ENCODE data around the gene RHOU. TPM values are rescaled to one million over a fixed set of nuclear protein-coding genes. Genes with fewer than 3 reads are reported as not detected.

The RHOU gene
- total RNA-seq, 1 donor from 2014 or later, result 54.4 TPM

DNA sequence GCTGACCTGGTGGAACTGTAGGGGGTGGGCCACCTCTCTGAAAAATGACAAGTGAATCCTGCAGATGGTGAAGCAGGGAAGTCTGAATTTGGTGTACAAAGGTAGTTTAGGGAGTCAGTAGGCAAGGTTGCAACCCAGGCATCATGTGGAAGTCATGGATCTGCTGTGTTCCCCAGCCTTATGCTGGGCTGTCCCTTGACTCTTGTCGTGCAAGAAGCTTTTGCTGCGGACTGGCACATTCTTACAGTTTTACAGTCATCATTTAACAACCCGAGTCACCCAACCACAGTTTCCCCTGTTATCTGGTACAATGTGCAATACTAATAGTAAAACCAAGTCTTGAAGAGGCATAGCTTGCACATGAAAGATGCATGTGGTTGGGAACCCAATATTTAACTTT is 13.2 kb downstream of the RHOU start:
- H3K4me3 Mint-ChIP-seq (ENCODE audit: low read depth), result no peak overlapping the region
- H3K27me3 Mint-ChIP-seq, result peaks cover under 1% of the 10 kb centered on the region

DNA sequence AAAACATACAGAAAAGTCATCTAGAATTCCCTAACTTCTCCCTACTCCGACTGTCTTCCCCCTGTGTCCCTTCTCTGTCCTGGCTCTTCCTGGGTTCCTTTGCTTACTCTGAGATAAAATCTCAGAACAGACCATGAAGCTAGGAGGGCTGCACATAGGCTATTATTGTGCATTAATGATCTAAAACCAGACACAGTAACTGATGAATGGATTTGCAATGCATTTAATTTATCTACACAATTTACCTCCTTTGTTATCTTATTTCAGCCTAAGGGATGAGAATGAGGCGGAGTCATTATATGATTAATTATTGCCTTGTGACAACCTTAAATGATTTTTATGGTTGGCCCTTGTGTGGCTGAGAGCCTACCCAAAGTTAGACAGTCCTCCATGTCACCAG is 14.5 kb downstream of the RHOU start:
- H3K9me3 Mint-ChIP-seq (ENCODE audit: low read depth), result no peaks in the 10 kb centered on the region
- no peak overlapping the region for H3K4me3 Mint-ChIP-seq (ENCODE audit: low read depth)

More for the DNA sequence above, 13.2 kb downstream of the RHOU start:
- Mint-ChIP-seq H3K27ac (no peak overlapping the region), H3K9me3 (ENCODE audit: low read depth) (no peaks in the 10 kb centered on the region), H3K36me3 (ENCODE audit: insufficient read depth) (peaks cover 18% of the 10 kb centered on the region), H3K4me1 (ENCODE audit: low read depth) (peaks cover 10% of the 10 kb centered on the region)
- DNase-seq (ENCODE audit: low spot score, unreplicated experiment), result no peak
- TF ChIP-seq, protein P1, sequence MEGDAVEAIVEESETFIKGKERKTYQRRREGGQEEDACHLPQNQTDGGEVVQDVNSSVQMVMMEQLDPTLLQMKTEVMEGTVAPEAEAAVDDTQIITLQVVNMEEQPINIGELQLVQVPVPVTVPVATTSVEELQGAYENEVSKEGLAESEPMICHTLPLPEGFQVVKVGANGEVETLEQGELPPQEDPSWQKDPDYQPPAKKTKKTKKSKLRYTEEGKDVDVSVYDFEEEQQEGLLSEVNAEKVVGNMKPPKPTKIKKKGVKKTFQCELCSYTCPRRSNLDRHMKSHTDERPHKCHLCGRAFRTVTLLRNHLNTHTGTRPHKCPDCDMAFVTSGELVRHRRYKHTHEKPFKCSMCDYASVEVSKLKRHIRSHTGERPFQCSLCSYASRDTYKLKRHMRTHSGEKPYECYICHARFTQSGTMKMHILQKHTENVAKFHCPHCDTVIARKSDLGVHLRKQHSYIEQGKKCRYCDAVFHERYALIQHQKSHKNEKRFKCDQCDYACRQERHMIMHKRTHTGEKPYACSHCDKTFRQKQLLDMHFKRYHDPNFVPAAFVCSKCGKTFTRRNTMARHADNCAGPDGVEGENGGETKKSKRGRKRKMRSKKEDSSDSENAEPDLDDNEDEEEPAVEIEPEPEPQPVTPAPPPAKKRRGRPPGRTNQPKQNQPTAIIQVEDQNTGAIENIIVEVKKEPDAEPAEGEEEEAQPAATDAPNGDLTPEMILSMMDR (IDR thresholded peaks at IDR 0.05; ENCODE audit: unreplicated experiment), result no peak

DNA sequence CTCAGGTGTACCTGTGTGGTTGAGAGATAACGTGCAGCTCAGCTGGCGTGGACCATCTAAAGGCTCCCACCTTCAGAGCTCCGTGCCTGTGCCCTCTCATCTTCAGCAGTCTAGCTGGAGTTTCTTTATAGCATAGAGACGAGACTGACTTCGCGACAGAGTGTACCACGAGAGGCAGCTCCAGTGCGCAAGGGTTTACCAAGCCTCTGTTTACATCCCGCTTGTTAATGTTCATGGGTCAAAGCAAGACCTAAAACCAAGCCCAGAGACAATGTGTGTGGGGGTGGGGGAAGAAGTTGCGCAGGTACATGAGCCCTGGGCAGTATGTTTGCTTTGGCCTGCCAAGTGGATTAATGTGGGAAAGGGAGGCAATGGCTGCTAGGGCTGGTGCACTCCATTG is 15.6 kb downstream of the RHOU start:
- peaks cover 6% of the 10 kb centered on the region for H3K36me3 Mint-ChIP-seq (ENCODE audit: insufficient read depth)
- no peak for DNase-seq (ENCODE audit: low spot score, unreplicated experiment)
- H3K4me1 Mint-ChIP-seq (ENCODE audit: low read depth), result peaks cover 8% of the 10 kb centered on the region
- H3K27ac Mint-ChIP-seq, result peak overlapping the region; percentile 70
- H3K9me3 Mint-ChIP-seq (ENCODE audit: low read depth), result no peaks in the 10 kb centered on the region
- TF ChIP-seq, protein P1 (IDR thresholded peaks at IDR 0.05; ENCODE audit: unreplicated experiment), result no peak
- H3K4me3 Mint-ChIP-seq (ENCODE audit: low read depth), result no peak overlapping the region
- H3K27me3 Mint-ChIP-seq, result peaks cover 13% of the 10 kb centered on the region

More for the DNA sequence above, 14.5 kb downstream of the RHOU start:
- DNase-seq (ENCODE audit: low spot score, unreplicated experiment), result no peak
- Mint-ChIP-seq H3K36me3 (ENCODE audit: insufficient read depth) (peaks cover 7% of the 10 kb centered on the region), H3K4me1 (ENCODE audit: low read depth) (peaks cover 8% of the 10 kb centered on the region), H3K27me3 (peaks cover 5% of the 10 kb centered on the region), H3K27ac (no peak overlapping the region)
- TF ChIP-seq, protein P1 (IDR thresholded peaks at IDR 0.05; ENCODE audit: unreplicated experiment), result no peak

DNA sequence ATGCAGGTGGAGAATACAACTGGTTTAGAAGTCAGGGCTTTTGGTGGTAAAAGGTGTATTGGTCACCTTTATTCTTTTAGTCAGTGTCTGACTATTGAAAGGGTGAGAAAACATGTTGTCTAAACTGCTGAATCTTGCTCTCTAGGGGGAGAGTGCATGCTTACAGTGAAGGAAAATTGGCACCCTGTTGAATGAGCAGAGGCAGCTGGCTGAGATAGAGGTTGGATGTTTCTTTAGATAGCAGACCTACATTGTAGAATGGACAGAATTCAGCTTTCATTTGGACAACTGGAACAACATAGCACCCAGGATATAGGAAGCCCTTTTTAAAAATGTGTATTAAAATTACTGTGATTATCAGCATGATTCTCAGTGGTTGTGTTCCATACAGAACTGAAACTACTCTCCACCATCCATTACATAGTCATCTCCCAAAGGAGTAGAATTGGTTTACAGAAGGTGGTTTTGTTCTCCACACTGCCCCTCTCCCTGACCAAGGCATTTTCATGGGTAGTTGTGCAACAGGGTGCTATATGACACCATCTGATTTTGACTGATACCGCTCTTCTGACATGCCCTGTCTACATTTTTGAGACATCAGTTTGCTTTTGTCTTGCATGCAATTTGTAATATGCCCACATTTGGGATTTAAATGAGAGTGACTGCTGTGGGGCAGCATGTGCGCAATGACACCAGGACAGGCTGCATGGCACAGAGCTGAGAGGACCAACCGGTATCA is 16.2 kb downstream of the RHOU start:
- H3K27me3 Mint-ChIP-seq, result peaks cover 19% of the 10 kb centered on the region
- H3K4me1 Mint-ChIP-seq (ENCODE audit: low read depth), result peaks cover 8% of the 10 kb centered on the region
- no peak overlapping the region for H3K27ac Mint-ChIP-seq
- no peaks in the 10 kb centered on the region for H3K9me3 Mint-ChIP-seq (ENCODE audit: low read depth)
- DNase-seq (ENCODE audit: low spot score, unreplicated experiment), result no peak
- TF ChIP-seq, protein P1 (IDR thresholded peaks at IDR 0.05; ENCODE audit: unreplicated experiment), result no peak
- H3K4me3 Mint-ChIP-seq (ENCODE audit: low read depth), result no peak overlapping the region
- H3K36me3 Mint-ChIP-seq (ENCODE audit: insufficient read depth), result peaks cover 4% of the 10 kb centered on the region

DNA sequence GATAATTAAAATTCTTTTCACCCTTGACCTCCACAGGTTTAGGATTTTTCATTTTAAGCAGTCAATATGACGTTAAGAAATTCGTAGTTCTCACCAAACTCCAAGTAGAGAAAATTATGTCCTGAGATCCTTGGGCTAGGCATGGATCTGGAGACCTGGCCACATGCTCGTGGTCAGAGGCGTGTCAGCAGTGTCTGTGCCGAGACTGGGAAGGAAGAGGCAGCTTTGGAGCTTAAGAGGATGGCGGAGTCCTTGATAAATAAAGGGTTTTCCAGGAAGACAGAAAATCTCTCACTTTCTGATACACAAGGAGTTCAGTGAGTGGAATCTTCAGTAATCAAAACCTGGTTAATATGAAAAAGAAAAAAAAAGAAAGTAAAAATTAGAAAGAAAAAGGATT is 17.0 kb downstream of the RHOU start:
- DNase-seq (ENCODE audit: low spot score, unreplicated experiment), result no peak
- H3K4me1 Mint-ChIP-seq (ENCODE audit: low read depth), result peaks cover 8% of the 10 kb centered on the region
- no peak overlapping the region for H3K4me3 Mint-ChIP-seq (ENCODE audit: low read depth)
- peaks cover 22% of the 10 kb centered on the region for H3K27me3 Mint-ChIP-seq
- H3K27ac Mint-ChIP-seq, result no peak overlapping the region
- TF ChIP-seq, protein P1 (IDR thresholded peaks at IDR 0.05; ENCODE audit: unreplicated experiment), result no peak
- H3K36me3 Mint-ChIP-seq (ENCODE audit: insufficient read depth), result no peaks in the 10 kb centered on the region
- H3K9me3 Mint-ChIP-seq (ENCODE audit: low read depth), result peaks cover 2% of the 10 kb centered on the region
